GM23338 (cell line): Measurements from ENCODE around the gene NAMPT.

Source experiments
- CTCF ChIP-seq, 2 experiments: fragments of 200-600 bp in 1 of 2; sonication (generic) in 1 of 2; conservative IDR thresholded peaks; 2 replicates each; pipeline versions ENCODE4 v1.5.1 to v1.6.1; 2016 to 2017; ENCODE audit warnings: antibody characterized with exemption in 2 of 2, low read depth in 2 of 2, mild to moderate bottlenecking in 2 of 2, moderate library complexity in 1 of 2
- ETS1 ChIP-seq: IDR thresholded peaks from 2 replicates; pipeline ENCODE4 v1.6.1; 2016; ENCODE audit warnings: antibody characterized with exemption
- EZH2 ChIP-seq: fragments of 200-600 bp; sonication (generic); IDR thresholded peaks from one replicate; pipeline ENCODE4 v1.8.0; 2017; ENCODE audit warnings: antibody characterized with exemption, mild to moderate bottlenecking, low read depth; ENCODE audit not compliant: unreplicated experiment
- EZH2phosphoT487 ChIP-seq: fragments of 200-600 bp; sonication (generic); IDR thresholded peaks from one replicate; pipeline ENCODE4 v1.8.1; 2018; ENCODE audit warnings: antibody characterized with exemption; ENCODE audit not compliant: unreplicated experiment
- NANOG ChIP-seq: IDR thresholded peaks from 2 replicates; pipeline ENCODE4 v1.6.1; 2016; ENCODE audit warnings: antibody characterized with exemption, borderline replicate concordance
- ZNF114 ChIP-seq: fragments of 250-450 bp; sonication (Bioruptor Pico); IDR thresholded peaks from 2 replicates; pipeline ENCODE4 v1.5.0; 2020; ENCODE audit warnings: mild to moderate bottlenecking, moderate library complexity

- TF ChIP-seq EZH2phosphoT487 (no peak), CTCF (conservative IDR thresholded peaks at IDR 0.05; ENCODE audit: low read depth in 2 of 2) (no peak), ETS1 (no peak), NANOG (no peak), ZNF114 (CRISPR knock-in tag) (no peak), EZH2 (no peak)
Observed at GRCh38 chr7:106199024-106199423, 85.8 kb downstream of the NAMPT start.
